RWPE1 (cell line): ENCODE measurements around the gene KRTAP4-5.
"Not testable (repeated sequence)": the region's sequence is repeated elsewhere in the genome, so short reads cannot be mapped to it uniquely, and the experiment has no call there.

Source experiments
- CTCF ChIA-PET: fragments of 350-600 bp; sonication (Branson Sonifier 250); formaldehyde crosslinking; extraction: SDS; loops from one replicate; lab custom pipeline; 2021; lab: Yijun Ruan, JAX
- POLR2A ChIA-PET: fragments of 400-600 bp; formaldehyde crosslinking; extraction: SDS; loops from one replicate; lab custom pipeline; 2020; ENCODE audit warnings: antibody characterized with exemption; ENCODE audit not compliant: low non-redundant PET; lab: Yijun Ruan, JAX
- DNase-seq: peaks from one replicate; pipeline ENCODE4 v3.0.0; 2012; ENCODE audit warnings: low spot score
- H3K27ac ChIP-seq: fragments of 450-650 bp; 2 replicates; pipeline ENCODE4 v1.5.1; 2017
- CTCF ChIP-seq: fragments of 450-650 bp; conservative IDR thresholded peaks from 2 replicates; pipeline ENCODE4 v1.5.1; 2017; ENCODE audit warnings: low read depth, mild to moderate bottlenecking

KRTAP4-5 gene

GRCh38 chr17:41133880-41134735 is 15.5 kb downstream of the KRTAP4-5 start:
- DNase-seq = no peak
- CTCF ChIA-PET = interaction anchor here (0.6 to 0.7 kb wide), 2 partner anchors 284 to 1861 kb away, joined by 3 read pairs; no protein-coding TSS in a partner anchor
- H3K27ac ChIP-seq = no peak overlapping the region
- TF ChIP-seq CTCF = no peak
- POLR2A ChIA-PET = no interaction called here

- DNase-seq = peak; percentile 75
- TF ChIP-seq CTCF = no peak
- no peak overlapping the region for H3K27ac ChIP-seq
- ChIA-PET POLR2A (interaction anchor here (1.0 kb wide), 1 partner anchor 313 kb away, joined by 3 read pairs; no protein-coding TSS in a partner anchor), CTCF (no interaction called here)
Measured at GRCh38 chr17:41131979-41132378, 17.6 kb downstream of the KRTAP4-5 start.

- CTCF ChIA-PET = interaction anchor here (0.9 kb wide), 1 partner anchor 70 kb away, joined by 5 read pairs; no protein-coding TSS in a partner anchor
Measured at GRCh38 chr17:41127371-41127770, 22.3 kb downstream of the KRTAP4-5 start.

GRCh38 chr17:41126412-41126811 is 23.2 kb downstream of the KRTAP4-5 start:
- POLR2A ChIA-PET = no interaction called here
- TF ChIP-seq CTCF = no peak
- CTCF ChIA-PET = no interaction called here
- H3K27ac ChIP-seq = no peak overlapping the region
- no peak for DNase-seq

More at GRCh38 chr17:41127371-41127770, 22.3 kb downstream of the KRTAP4-5 start:
- no peak overlapping the region for H3K27ac ChIP-seq
- no peak for TF ChIP-seq CTCF
- POLR2A ChIA-PET = no interaction called here
- DNase-seq = no peak

GRCh38 chr17:41125064-41125463 is 24.6 kb downstream of the KRTAP4-5 start:
- DNase-seq = no peak
- H3K27ac ChIP-seq = no peak overlapping the region
- TF ChIP-seq CTCF = no peak
- ChIA-PET CTCF (no interaction called here), POLR2A (no interaction called here)

GRCh38 chr17:41123991-41124371 is 25.6 kb downstream of the KRTAP4-5 start, which contains the start of gene KRTAP4-12:
Gene KRTAP4-12, minus strand, starts transcription at chr17:41124182. Its CDS starts 60 bp downstream, at chr17:41124122.
- ChIA-PET POLR2A (interaction anchor here (0.6 kb wide), 1 partner anchor 31 kb away, joined by 3 read pairs; no protein-coding TSS in a partner anchor), CTCF (interaction anchor here (0.7 kb wide), 1 partner anchor 563 kb away, joined by 5 read pairs; no protein-coding TSS in a partner anchor)
- not testable (repeated sequence) for H3K27ac ChIP-seq, DNase-seq

GRCh38 chr17:41123292-41123990 is 26.2 kb downstream of the KRTAP4-5 start:
- CTCF ChIA-PET, DNase-seq, H3K27ac ChIP-seq: not testable (repeated sequence)
- POLR2A ChIA-PET = interaction anchor here (0.6 kb wide), 1 partner anchor 30 kb away, joined by 3 read pairs; no protein-coding TSS in a partner anchor
